CD4-positive, CD25-positive, alpha-beta regulatory T cell (primary cell): ENCODE results near the gene RFC1. TPM values are rescaled to one million over a fixed set of nuclear protein-coding genes. Genes with fewer than 3 reads are reported as not detected.

Experiments
- ATAC-seq, 2 donors: fragments of 150-1000 bp; cut with Tn5 transposase; one replicate each; pipeline ENCODE4 v1.10.0; 2021; ENCODE audit warnings: low read depth in 2 of 2, moderate number of reproducible peaks in 2 of 2, moderate library complexity in 1 of 2
- DNase-seq, 3 donors: peaks; one replicate each; pipeline versions ENCODE4 v3.0.0 to v3.0.0-alpha.2; 2012 to 2022; ENCODE audit warnings: mixed read lengths in 1 of 3
- H3K27ac ChIP-seq: one replicate; pipeline ENCODE4 v1.7.0; 2013; ENCODE audit warnings: mild to moderate bottlenecking, low read length; ENCODE audit not compliant: insufficient read depth, poor library complexity, severe bottlenecking
- H3K27me3 ChIP-seq: one replicate; pipeline ENCODE4 v1.7.0; 2013; ENCODE audit warnings: low read length; ENCODE audit not compliant: control insufficient read depth, insufficient read depth
- H3K36me3 ChIP-seq: one replicate; pipeline ENCODE4 v1.7.0; 2013; ENCODE audit warnings: mild to moderate bottlenecking, low read length, moderate library complexity; ENCODE audit not compliant: control insufficient read depth, insufficient read depth
- H3K4me1 ChIP-seq: 2 replicates; pipeline ENCODE4 v1.7.0; 2013; ENCODE audit warnings: mild to moderate bottlenecking, low read length; ENCODE audit not compliant: insufficient read depth, control insufficient read depth, poor library complexity, severe bottlenecking
- H3K4me3 ChIP-seq: one replicate; pipeline ENCODE4 v1.7.0; 2013; ENCODE audit warnings: low read depth, mild to moderate bottlenecking, low read length, moderate library complexity
- H3K9me3 ChIP-seq, 2 experiments: 1 replicate in 1 of 2; 2 replicates in 1 of 2; pipeline ENCODE4 v1.7.0; 2013; ENCODE audit warnings: low read length in 2 of 2, mild to moderate bottlenecking in 1 of 2, moderate library complexity in 1 of 2; ENCODE audit not compliant: control insufficient read depth in 2 of 2
- H3K27ac Mint-ChIP-seq, 3 donors: one replicate each; pipeline ENCODE4 v1.8.0; 2020 to 2022; ENCODE audit warnings: mild to moderate bottlenecking in 3 of 3, mixed read lengths in 3 of 3, moderate library complexity in 2 of 3
- H3K27me3 Mint-ChIP-seq: one replicate; pipeline ENCODE4 v1.8.0; 2022; ENCODE audit warnings: mild to moderate bottlenecking, mixed read lengths
- H3K36me3 Mint-ChIP-seq: one replicate; pipeline ENCODE4 v1.8.0; 2020; ENCODE audit warnings: mixed read lengths
- H3K4me1 Mint-ChIP-seq, 4 donors: one replicate each; pipeline ENCODE4 v1.8.0; 2020 to 2022; ENCODE audit warnings: mixed read lengths in 4 of 4, mild to moderate bottlenecking in 1 of 4
- H3K4me3 Mint-ChIP-seq, 4 donors: one replicate each; pipeline ENCODE4 v1.8.0; 2020 to 2022; ENCODE audit warnings: mild to moderate bottlenecking in 4 of 4, mixed read lengths in 4 of 4, moderate library complexity in 3 of 4
- H3K9me3 Mint-ChIP-seq, 7 donors: one replicate each; pipeline ENCODE4 v1.8.0; 2020 to 2022; ENCODE audit warnings: mixed read lengths in 7 of 7, mild to moderate bottlenecking in 3 of 7, moderate library complexity in 2 of 7
- polyA plus RNA-seq, 4 donors: library from polyadenylated mRNA; unstranded; fragments of 300-500 nt; fragmentation: Illumina TruSeq; gene quantifications; one replicate each; pipeline ENCODE4 v1.2.3, GENCODE V29; 2021
- total RNA-seq: library from RNA; stranded (reverse); gene quantifications from one replicate; pipeline ENCODE4 v1.2.3, GENCODE V29; 2022

RFC1 gene
- total and polyA plus RNA-seq, 5 donors from 2014 or later: 27.3 to 87.1 (median 33.7) TPM

DNA sequence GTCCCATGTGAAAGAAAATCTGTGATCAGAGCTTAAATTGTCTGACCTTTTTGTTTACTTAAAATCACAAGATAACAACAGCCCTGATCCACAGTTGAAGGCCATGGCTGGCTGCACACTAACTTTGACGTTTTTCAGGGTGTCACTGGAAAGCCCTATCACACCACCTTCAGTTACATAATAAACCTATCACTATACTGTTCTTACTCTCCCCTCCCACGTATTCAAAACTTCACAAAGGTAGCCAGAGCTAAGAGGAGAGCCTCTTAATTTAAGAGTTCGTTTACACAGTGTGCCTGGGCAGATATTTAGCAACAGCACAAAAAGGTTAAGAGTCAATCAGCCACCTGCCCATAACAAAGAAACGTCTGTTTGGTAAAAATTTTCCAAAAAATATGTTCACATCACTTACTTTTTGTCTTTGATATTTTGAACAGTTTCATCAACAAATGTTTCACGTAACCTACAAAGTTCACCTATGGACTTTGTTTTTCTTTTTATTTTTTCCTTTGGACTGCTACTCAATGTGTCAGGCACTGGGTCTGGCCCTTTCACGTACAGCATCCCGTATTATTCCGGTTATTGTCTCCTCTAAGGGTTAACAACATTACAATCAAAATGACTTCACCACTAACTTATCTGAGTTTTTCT is 25.0 kb downstream of the RFC1 start:
- Histone ChIP-seq H3K27me3 (no peaks in the 10 kb centered on the region), H3K36me3 (peaks cover 33% of the 10 kb centered on the region), H3K4me1 (peaks cover 2% of the 10 kb centered on the region), H3K27ac (no peak overlapping the region), H3K4me3 (no peak overlapping the region), H3K9me3 (no peaks in the 10 kb centered on the region)
- Mint-ChIP-seq H3K4me3 (no peak overlapping the region), H3K36me3 (peaks cover 50% of the 10 kb centered on the region), H3K4me1 (peaks cover 9 to 55% (median 43%) of the 10 kb centered on the region in 4 donors), H3K27ac (peak overlapping the region in 1 of 3 donors; percentile 79), H3K9me3 (no peaks in the 10 kb centered on the region), H3K27me3 (no peaks in the 10 kb centered on the region)
- DNase-seq: no peak
- no peak for ATAC-seq

DNA sequence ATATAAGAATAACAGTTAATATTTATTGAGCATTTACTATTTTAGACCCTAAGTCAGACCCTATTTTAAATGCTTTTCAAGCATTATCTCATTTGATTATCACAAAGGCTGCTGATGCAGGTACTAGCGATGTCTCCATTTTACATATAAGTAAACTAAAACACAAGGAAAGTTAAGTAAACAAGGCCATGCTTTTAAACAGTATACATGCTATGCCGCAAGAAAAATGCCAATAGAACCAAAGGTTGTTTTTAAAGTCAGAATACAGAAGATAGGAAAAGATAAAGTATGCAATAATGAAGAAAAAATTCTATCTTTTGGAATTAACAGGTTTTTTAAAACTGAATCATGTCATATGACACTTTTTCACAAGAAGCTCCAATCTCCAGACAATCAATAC is 26.2 kb downstream of the RFC1 start:
- Histone ChIP-seq H3K27me3 (no peaks in the 10 kb centered on the region), H3K4me3 (no peak overlapping the region), H3K9me3 (no peaks in the 10 kb centered on the region), H3K4me1 (peaks cover 6% of the 10 kb centered on the region), H3K36me3 (peaks cover 29% of the 10 kb centered on the region), H3K27ac (no peak overlapping the region)
- H3K9me3 Mint-ChIP-seq: no peaks in the 10 kb centered on the region
- DNase-seq (no peak), ATAC-seq (no peak)
- no peaks in the 10 kb centered on the region for H3K27me3 Mint-ChIP-seq
- no peak overlapping the region for H3K4me3 Mint-ChIP-seq
- H3K4me1 Mint-ChIP-seq: peaks cover 13 to 57% (median 50%) of the 10 kb centered on the region in 4 donors
- H3K36me3 Mint-ChIP-seq: peaks cover 50% of the 10 kb centered on the region
- no peak overlapping the region for H3K27ac Mint-ChIP-seq

DNA sequence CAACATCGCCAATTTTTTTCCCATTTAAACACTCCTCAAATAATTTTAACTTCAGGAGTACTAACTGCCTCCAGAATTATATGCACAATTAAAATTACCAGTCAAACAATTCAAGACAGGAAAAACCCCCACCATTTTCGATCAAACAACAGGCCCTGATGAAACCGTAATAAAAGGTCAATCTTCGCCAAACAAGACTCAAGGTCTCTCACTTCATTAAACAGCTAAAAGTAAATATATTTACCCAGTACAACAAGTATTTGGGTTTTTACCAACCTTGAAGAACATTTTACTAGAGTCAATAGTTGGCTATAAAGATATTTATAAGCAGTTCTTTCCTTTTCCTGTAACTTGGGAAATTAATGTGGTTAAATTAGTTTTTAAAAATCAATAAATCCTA is 28.3 kb downstream of the RFC1 start:
- no peaks in the 10 kb centered on the region for H3K27me3 ChIP-seq
- H3K9me3 Mint-ChIP-seq: no peaks in the 10 kb centered on the region
- no peak for ATAC-seq
- H3K27ac ChIP-seq: no peak overlapping the region
- H3K4me3 Mint-ChIP-seq: no peak overlapping the region
- peaks cover 6% of the 10 kb centered on the region for H3K4me1 ChIP-seq
- no peak overlapping the region for H3K4me3 ChIP-seq
- peaks cover 42% of the 10 kb centered on the region for H3K36me3 Mint-ChIP-seq
- no peaks in the 10 kb centered on the region for H3K9me3 ChIP-seq
- no peak overlapping the region for H3K27ac Mint-ChIP-seq
- peaks cover 13 to 61% (median 53%) of the 10 kb centered on the region in 4 donors for H3K4me1 Mint-ChIP-seq
- H3K36me3 ChIP-seq: peaks cover 20% of the 10 kb centered on the region
- H3K27me3 Mint-ChIP-seq: no peaks in the 10 kb centered on the region
- DNase-seq: no peak

DNA sequence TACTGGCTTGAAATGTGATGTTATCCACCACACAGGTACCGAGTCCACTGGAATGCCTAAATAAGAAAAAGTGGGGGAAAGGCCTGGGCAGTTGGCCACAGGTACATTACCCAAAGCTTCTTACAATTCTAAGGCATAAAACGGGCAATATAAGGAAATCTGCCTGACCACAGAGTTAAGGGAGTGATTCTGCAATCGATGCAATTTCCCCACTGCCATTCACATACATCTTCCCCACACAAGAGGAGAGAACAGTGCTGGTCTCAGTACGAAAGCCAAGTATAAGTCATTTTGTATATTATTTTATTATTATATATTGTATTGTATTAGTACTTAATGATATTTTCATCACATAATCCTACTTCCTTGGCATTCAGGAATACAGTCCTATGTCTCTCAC is 30.6 kb downstream of the RFC1 start:
- Histone ChIP-seq H3K27ac (no peak overlapping the region), H3K27me3 (no peaks in the 10 kb centered on the region), H3K4me3 (no peak overlapping the region), H3K4me1 (peaks cover 6% of the 10 kb centered on the region), H3K36me3 (peaks cover 3% of the 10 kb centered on the region), H3K9me3 (no peaks in the 10 kb centered on the region)
- Mint-ChIP-seq H3K27ac (no peak overlapping the region), H3K4me1 (peaks cover 14 to 53% (median 48%) of the 10 kb centered on the region in 4 donors), H3K36me3 (peaks cover 22% of the 10 kb centered on the region), H3K9me3 (no peaks in the 10 kb centered on the region), H3K4me3 (no peak overlapping the region), H3K27me3 (no peaks in the 10 kb centered on the region)
- no peak for ATAC-seq
- DNase-seq: no peak

DNA sequence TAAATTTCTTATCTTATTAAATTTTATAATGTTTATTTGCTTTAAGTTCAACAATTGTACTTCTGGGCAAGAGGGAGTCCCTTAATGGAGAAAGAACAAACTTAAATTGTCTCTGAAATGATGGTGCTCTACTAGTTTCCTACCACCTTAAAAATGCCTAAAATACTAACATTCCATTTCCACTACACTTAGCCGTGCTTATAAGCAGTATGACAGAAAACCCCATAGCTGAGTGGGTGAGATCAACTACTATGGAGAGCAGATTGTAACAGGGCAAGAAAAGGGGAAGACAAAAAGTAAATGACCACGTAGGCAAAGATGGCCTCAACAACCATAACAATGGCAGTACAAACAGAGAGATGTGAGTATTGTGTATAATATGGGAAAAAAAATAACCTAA is 35.0 kb downstream of the RFC1 start:
- ATAC-seq: no peak
- Histone ChIP-seq H3K4me3 (no peak overlapping the region), H3K4me1 (peaks cover 3% of the 10 kb centered on the region), H3K36me3 (peaks cover 16% of the 10 kb centered on the region), H3K27me3 (no peaks in the 10 kb centered on the region), H3K27ac (no peak overlapping the region), H3K9me3 (no peaks in the 10 kb centered on the region)
- H3K27ac Mint-ChIP-seq: no peak overlapping the region
- no peaks in the 10 kb centered on the region for H3K27me3 Mint-ChIP-seq
- H3K4me3 Mint-ChIP-seq: no peak overlapping the region
- no peak for DNase-seq
- H3K4me1 Mint-ChIP-seq: peaks cover 16 to 40% (median 24%) of the 10 kb centered on the region in 4 donors
- peaks cover 18% of the 10 kb centered on the region for H3K36me3 Mint-ChIP-seq
- H3K9me3 Mint-ChIP-seq: no peaks in the 10 kb centered on the region

DNA sequence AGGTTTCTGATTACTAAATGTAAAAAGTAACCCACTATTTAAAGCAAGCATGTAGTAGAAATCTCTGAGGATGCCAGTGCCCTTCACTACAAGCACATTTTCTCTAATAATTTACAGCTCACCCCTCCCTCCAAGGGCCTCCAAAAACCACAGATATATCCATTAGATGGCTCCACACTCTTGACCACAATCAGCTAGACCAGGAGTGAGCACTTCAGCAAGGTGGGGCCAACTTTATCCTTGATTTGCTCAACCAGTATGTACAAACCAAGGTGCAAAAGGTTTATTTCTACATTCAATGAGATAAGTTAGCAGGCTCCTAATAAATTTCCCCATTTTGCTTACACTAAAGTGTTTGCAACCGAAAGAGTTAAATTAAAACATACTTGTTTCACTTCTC is 35.8 kb downstream of the RFC1 start:
- Mint-ChIP-seq H3K4me1 (peaks cover 10 to 33% (median 21%) of the 10 kb centered on the region in 4 donors), H3K9me3 (peaks cover 0 to 1% (median 0%) of the 10 kb centered on the region in 7 donors), H3K36me3 (peaks cover 23% of the 10 kb centered on the region), H3K4me3 (no peak overlapping the region), H3K27ac (peak overlapping the region in 2 of 3 donors; percentile 72 to 80), H3K27me3 (no peaks in the 10 kb centered on the region)
- H3K27me3 ChIP-seq: no peaks in the 10 kb centered on the region
- H3K36me3 ChIP-seq: peaks cover 24% of the 10 kb centered on the region
- H3K9me3 ChIP-seq: no peaks in the 10 kb centered on the region
- H3K4me3 ChIP-seq: no peak overlapping the region
- DNase-seq (no peak), ATAC-seq (no peak)
- no peaks in the 10 kb centered on the region for H3K4me1 ChIP-seq
- no peak overlapping the region for H3K27ac ChIP-seq

DNA sequence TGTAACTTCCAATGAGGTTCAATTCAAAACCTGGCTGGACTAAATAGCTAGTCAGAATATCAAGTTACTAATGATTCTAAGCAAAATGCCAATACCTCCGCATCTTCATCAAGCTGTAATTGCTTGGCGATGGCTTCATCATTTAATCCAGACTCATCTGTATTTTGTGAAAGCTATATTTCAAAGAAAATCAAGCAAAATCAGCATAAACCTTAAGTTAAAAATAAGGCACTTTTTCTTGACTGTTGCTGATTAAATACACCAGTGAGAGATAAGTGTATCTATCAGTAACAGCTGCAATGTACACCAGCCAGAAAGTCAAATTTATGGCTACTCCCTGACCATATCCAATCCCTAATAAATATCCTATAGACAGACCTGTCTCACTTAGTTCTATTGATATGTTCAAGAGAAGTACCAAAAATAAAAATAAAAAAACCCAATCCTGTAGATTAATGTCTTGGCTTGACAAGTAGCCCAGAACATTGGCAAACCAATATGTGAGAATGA is 39.6 kb downstream of the RFC1 start:
- no peak overlapping the region for H3K4me3 ChIP-seq
- H3K9me3 ChIP-seq: no peaks in the 10 kb centered on the region
- ATAC-seq: no peak
- DNase-seq: no peak
- H3K4me1 ChIP-seq: no peaks in the 10 kb centered on the region
- Mint-ChIP-seq H3K36me3 (peaks cover 35% of the 10 kb centered on the region), H3K4me3 (no peak overlapping the region), H3K4me1 (peaks cover 0 to 17% (median 11%) of the 10 kb centered on the region in 4 donors), H3K27me3 (no peaks in the 10 kb centered on the region), H3K27ac (no peak overlapping the region), H3K9me3 (peaks cover 0 to 1% (median 0%) of the 10 kb centered on the region in 7 donors)
- no peaks in the 10 kb centered on the region for H3K27me3 ChIP-seq
- peaks cover 54% of the 10 kb centered on the region for H3K36me3 ChIP-seq
- no peak overlapping the region for H3K27ac ChIP-seq
